GM18508 (cell line): ENCODE results near the gene GTF3C5.
"Not testable (repeated sequence)": the region's sequence is repeated elsewhere in the genome, so short reads cannot be mapped to it uniquely, and the experiment has no call there.

Experiments used
- ATAC-seq: cut with Tn5 transposase; IDR thresholded peaks from one replicate; pipeline ENCODE4 v1.9.1; 2021; ENCODE audit warnings: moderate number of reproducible peaks; ENCODE audit not compliant: insufficient read depth, unreplicated experiment

GTF3C5 gene

DNA sequence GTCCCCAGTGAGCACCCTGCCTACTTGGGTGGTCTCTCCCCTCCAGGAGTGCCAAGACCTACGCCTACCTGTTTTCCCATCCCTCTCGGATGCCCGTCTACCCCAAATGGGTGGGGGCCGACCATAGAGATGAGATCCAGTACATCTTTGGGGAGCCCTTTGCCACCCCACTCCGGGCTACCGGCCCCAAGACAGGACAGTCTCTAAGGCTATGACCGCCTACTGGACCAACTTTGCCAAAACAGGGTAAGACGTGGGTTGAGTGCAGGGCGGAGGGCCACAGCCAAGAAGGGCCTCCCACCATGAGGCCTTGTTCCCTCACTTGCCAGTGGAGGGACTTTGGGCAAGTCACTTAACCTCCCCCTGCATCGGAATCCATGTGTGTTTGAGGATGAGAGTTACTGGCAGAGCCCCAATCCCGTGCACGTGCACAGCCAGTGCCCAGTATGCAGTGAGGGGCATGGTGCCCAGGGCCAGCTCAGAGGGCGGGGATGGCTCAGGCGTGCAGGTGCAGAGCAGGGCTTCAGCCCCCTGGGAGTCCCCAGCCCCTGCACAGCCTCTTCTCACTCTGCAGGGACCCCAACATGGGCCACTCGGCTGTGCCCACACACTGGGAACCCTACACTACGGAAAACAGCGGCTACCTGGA, 55.5 kb downstream of the GTF3C5 start:
- not testable (repeated sequence) for ATAC-seq

GRCh38 chr9:133086894-133087293, 56.1 kb downstream of the GTF3C5 start:
- ATAC-seq: no peak

DNA sequence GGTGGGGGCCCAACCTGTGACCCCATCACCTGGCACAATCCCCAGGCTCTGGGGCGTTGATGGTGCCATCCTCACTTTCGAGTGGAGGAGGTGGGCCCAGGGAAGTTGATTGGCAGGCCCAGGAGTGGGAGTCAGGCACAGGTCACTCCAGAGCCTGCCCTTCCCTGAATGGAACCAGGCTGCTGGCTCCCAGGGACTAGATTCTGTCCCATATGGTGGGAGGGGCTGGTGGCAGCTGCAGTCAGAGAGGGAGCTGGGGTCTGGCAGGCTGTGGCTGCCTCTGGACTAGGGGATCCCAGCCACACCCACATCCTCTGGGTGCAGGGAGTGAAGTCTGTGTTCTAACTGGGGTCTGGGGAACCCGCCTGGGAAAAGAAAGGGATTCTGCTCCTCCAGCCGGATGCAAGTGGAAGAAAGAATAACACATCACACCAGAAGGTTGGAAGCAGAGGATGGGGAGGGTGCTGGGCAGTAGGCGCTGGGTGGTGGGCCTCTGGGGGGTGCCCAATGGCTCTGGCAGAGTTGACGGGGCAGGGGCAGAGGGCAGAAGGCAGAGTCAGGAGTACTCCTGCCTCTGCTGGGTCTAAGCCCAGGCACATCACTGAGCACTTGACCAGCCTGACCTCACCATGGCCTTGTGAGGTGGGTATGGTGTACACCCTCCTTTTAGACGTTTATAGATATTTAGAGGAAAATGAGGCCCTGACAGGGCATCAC, 56.8 kb downstream of the GTF3C5 start:
- ATAC-seq: no peak

DNA sequence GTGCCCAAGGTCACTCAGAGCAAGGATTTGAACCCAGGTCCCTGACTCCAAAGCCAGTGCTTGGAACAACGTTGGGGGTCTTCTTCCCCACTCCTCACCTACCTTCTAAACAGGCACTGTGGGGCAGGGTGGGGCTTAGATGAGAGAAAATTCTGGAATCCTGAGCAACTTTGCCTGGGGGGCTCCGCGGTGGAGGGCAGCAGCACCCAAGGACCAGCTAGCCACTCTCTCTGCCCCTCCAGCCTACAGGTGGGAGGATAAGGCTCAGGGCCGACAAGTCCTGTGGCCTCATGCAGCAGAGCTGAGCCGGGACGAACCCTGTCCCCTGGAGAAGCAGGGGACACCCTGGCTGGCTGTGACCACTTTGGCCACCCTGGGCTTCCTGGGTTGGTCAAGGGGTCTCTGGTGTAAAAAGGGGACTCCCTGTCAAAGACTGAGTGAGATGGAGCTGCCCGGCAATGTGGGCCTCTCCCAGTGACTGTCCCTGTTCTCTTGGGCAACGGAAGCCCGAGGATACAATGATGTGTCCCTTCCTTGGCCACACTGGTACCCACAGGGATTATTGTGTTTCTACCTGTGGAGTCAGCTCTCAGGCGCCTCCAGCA, 57.5 kb downstream of the GTF3C5 start:
- no peak for ATAC-seq

DNA sequence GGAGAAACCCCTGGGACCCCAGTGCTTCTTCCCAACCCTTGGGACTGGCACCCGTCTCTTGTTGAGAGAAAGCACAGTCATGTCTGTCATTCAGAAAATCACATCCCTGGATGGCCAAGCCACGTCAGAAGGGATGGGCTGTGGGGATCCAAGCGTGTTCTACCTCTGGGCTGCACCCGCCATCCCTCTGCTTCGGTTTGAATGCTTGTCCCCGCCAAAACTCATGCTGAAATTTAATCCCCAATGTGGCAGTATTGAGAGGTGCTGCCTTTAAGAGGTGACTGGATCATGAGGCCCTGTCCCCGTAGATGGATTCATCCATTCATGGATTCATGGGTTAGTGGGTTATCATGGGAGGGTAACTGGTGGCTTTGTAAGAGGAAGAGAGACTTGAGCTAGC, 58.0 kb downstream of the GTF3C5 start:
- no peak for ATAC-seq

- no peak for ATAC-seq
Measured at GRCh38 chr9:133089271-133089671, 58.5 kb downstream of the GTF3C5 start.

- no peak for ATAC-seq
Measured at GRCh38 chr9:133090187-133090586, 59.4 kb downstream of the GTF3C5 start.

GRCh38 chr9:133090752-133091385, 60.1 kb downstream of the GTF3C5 start:
- no peak for ATAC-seq

GRCh38 chr9:133094351-133094750, 63.6 kb downstream of the GTF3C5 start:
- ATAC-seq: not testable (repeated sequence)

DNA sequence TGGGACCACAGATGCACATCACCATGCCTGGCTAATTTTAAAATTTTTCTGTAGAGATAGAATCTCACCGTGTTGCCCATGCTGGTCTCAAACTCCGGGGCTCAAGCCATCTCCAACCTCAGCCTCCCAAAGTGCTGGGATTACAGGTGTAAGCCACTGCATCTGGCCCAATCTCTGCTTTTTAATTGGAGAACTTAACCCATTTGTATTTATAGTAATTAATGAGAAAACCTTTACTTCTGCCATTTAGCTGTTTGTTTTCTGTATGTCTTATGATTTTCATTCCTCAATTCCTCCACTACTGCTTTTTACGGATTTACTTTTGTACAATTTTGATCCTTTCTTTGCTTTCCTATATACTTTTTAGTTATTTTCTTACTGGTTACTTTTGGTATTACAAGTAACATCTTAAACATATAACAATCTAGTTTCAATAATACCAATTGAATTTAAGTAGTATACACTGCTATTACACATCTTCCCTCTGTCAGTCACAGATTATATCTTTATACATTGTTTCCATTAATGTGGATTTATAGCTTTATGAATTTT, 64.1 kb downstream of the GTF3C5 start:
- ATAC-seq: no peak

DNA sequence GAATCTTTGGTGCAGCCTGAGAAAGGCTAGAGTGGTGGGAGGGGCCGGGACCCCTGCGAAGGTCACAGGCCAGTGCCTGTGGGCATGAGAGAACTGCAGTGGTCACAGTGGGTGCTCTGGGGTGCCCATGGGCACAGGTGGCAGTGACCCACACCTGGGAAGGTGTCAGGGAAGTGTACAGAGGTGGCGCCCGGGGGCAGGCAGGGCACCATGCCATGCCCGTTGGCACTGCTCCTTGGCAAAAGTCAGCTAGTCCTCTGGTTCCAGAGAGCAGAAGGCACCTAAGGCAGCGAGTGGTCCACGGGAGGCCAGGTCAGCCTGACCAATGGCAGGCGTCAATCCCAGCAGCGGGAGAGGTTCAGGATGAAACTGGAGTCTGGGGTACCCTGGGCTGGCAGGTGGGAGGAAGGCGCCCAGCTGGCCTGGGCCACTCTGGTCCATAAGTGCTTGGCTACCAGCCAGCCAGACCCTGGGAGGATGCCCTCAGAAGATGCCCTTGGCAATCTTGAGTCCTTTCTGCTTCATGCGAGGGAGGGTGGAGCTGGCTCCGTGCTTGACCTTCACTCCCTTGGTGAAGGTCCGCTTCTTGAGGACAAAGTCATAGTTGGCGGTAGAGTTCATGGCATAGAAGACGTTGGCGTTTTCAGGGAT, 67.4 kb downstream of the GTF3C5 start:
- ATAC-seq: no peak

- ATAC-seq: no peak
Measured at GRCh38 chr9:133098871-133099270, 68.1 kb downstream of the GTF3C5 start.

DNA sequence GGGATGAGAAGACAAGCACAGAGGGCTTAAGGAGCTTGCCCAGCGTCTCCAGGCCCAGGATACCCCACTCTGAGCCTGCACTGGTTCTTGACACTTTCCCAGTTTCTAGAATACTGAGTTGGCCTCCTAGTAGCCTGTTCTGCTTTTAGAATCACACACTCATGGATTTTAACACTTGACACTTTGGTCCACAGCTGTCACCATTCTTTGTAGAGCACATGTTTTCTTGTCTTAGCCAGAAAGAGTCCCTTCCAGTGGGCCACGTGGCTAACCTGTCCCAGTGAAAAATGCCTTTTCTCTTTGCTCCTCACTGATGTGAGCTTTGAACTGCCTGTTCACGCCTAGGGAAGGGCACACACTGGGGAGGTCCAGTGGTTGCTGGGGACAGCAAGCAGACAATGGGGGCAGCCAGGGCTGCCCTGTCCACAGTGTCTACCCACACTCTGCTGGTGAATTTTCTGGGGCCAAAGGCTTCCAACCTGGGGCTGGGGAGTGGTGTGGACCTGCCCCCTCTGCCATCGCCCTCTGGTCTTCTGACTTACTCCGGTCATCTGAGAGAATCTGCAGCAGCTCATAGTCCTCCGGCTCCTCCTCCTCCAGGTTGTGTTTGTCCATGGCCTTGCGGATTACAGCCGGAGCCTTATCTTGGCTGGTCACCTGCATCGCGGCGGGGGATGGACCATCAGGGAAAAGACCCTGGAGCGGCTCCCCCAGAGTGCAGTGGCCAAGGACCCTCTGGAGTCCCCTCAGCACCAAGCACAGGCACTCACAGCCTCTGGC, 69.1 kb downstream of the GTF3C5 start:
- ATAC-seq: no peak

- ATAC-seq: no peak
Measured at GRCh38 chr9:133100506-133101355, 69.9 kb downstream of the GTF3C5 start.

GRCh38 chr9:133101356-133102189, 70.8 kb downstream of the GTF3C5 start:
- no peak for ATAC-seq

DNA sequence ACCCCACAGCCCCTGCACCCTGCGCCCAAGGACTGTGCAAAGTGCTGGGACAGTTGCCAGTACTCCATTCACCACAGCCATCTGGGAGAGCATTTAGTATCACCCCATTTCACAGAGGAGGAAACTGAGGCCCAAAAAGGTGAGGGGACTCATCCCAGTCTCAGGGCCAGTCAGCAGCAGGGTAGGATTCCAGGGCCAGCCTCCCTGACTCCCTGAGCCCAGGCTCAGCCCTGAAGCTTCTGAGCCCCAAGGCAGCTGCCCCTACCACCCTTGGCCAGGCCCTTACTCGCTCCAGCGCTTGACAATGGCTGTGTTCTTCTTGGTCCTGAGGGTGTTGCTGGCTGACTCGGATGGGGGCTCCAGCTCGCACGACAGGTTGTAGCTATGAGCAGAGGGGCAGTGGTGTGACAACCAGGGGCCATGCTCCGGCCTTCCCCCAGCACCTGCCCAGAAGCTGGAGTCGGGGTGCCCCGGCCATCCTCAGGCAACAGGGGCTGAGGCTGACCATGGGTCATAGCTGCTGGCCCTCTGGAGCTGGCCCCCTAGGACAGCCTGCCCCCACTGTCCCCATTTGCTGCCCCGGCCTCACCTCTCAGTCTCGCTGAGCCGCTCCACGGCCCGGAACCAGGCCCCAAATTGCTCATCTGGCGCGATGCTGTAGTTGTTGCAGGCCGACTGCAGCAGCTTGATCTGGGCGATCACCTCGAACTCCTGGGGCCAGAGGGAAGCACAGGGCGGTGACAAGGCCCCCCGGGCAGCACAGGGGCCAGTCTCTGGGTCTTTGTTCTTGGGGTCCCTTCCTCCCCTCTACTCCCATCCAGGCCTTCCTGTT, 71.6 kb downstream of the GTF3C5 start:
- ATAC-seq: no peak
